ENCODE results near the gene METTL13. TPM values are rescaled to one million over a fixed set of nuclear protein-coding genes. Genes with fewer than 3 reads are reported as not detected.

The METTL13 gene
- total RNA-seq, 4 donors from 2014 or later: 19.2 to 38.0 (median 28.3) TPM

DNA sequence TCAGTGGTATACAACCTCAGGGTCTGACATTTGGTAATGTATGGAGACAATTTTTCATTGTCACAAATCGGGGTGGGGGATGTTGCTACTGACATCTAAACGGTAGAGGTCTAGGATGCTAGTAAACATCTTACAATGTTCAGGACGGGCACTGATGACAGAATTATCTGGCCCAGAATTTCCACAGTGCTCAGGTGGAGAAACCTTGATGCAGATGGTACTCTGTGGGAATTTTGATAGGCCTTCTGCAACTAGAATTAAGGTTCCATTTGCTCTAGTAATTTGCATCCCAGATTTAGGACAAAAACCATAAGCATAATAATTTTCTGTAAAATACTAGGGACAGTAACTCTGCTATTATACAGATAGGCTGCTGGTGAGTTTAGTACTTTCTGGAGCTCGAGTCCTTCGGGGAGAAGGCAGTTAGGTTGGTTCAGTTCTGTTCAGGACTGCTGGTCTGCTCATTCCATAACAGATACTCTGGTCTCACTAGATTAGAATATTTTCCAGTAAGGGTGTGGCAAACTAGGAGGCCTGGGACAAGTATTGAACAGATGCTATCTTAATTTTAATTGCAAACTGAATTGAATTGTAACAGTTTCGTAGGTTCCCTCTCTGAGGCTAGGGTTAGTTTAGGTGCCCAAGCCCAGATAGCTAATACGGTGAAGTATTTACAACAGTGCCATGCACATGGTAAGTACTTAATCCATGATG is 11.4 kb downstream of the METTL13 start:
- peaks cover 0 to 94% (median 6%) of the 10 kb centered on the region in 3 donors for H3K36me3 ChIP-seq
- no peak overlapping the region for H3K4me3 ChIP-seq
- H3K27ac ChIP-seq: no peak overlapping the region
- DNase-seq: no peak
- no peaks in the 10 kb centered on the region for H3K27me3 ChIP-seq
- H3K4me1 ChIP-seq: no peaks in the 10 kb centered on the region
- TF ChIP-seq POLR2A (IDR thresholded peaks at IDR 0.05): no peak
- no peaks in the 10 kb centered on the region for H3K9me3 ChIP-seq

GRCh38 chr1:171793636-171794035 is 12.2 kb downstream of the METTL13 start:
- no peaks in the 10 kb centered on the region for H3K27me3 ChIP-seq
- H3K9me3 ChIP-seq: no peaks in the 10 kb centered on the region
- H3K27ac ChIP-seq: no peak overlapping the region
- TF ChIP-seq POLR2A (IDR thresholded peaks at IDR 0.05) (no peak), CTCF (IDR thresholded peaks at IDR 0.05) (no peak)
- H3K4me1 ChIP-seq: no peaks in the 10 kb centered on the region
- peaks cover 0 to 86% (median 6%) of the 10 kb centered on the region in 3 donors for H3K36me3 ChIP-seq
- DNase-seq: no peak
- no peak overlapping the region for H3K4me3 ChIP-seq

GRCh38 chr1:171794085-171794484 is 12.6 kb downstream of the METTL13 start:
- no peak for TF ChIP-seq CTCF (IDR thresholded peaks at IDR 0.05)
- no peak for TF ChIP-seq POLR2A (IDR thresholded peaks at IDR 0.05)
- Histone ChIP-seq H3K4me3 (no peak overlapping the region), H3K27me3 (no peaks in the 10 kb centered on the region), H3K27ac (no peak overlapping the region), H3K36me3 (peaks cover 0 to 82% (median 6%) of the 10 kb centered on the region in 3 donors), H3K4me1 (no peaks in the 10 kb centered on the region), H3K9me3 (no peaks in the 10 kb centered on the region)
- no peak for DNase-seq

DNA sequence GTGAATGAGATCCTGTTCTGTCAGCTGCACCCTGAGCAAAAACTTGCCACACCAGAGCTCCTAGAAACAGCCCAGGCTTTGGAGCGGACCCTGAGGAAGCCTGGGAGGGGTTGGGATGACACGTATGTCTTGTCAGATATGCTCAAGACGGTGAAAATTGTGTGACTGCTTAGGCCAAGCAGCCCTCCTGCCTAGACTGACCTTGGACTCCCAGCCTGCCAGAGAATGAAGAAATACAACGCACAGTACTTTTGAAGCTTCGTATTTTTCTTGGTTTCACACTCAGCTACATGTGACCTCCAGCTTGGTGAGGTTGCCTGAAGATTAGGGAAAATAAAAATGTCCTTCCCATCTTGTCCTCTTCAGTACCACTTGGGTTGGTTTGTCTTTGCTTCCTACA is 15.1 kb downstream of the METTL13 start:
- DNase-seq: no peak
- no peak for TF ChIP-seq CTCF (IDR thresholded peaks at IDR 0.05)
- no peak for TF ChIP-seq POLR2A (IDR thresholded peaks at IDR 0.05)
- Histone ChIP-seq H3K27ac (no peak overlapping the region), H3K36me3 (peaks cover 0 to 60% (median 6%) of the 10 kb centered on the region in 3 donors), H3K4me3 (no peak overlapping the region), H3K27me3 (no peaks in the 10 kb centered on the region), H3K9me3 (no peaks in the 10 kb centered on the region), H3K4me1 (peaks cover 0 to 4% (median 0%) of the 10 kb centered on the region in 4 donors)

DNA sequence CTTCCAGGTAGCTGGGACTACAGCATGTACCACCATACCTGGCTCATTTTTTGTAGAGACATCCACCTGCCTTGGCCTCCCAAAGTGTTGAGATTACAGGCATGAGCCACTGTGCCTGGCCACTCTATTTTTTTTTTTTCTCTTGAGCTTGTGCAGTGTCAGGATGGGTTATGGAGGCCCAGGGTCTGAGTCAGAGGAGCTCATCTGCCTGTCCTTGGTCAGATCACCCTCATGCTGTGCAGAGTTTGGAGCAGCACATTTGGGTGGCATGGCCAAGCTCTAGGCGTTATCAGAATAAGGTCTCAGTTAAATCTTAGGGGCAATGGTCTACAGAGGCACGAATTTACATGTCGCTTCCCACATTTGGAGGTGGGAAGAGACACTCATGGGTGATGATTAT is 16.9 kb downstream of the METTL13 start:
- Histone ChIP-seq H3K36me3 (peaks cover 0 to 42% (median 3%) of the 10 kb centered on the region in 3 donors), H3K4me3 (no peak overlapping the region), H3K9me3 (no peaks in the 10 kb centered on the region), H3K27me3 (no peaks in the 10 kb centered on the region), H3K27ac (no peak overlapping the region), H3K4me1 (peaks cover 0 to 6% (median 0%) of the 10 kb centered on the region in 4 donors)
- TF ChIP-seq POLR2A (IDR thresholded peaks at IDR 0.05) (no peak), CTCF (IDR thresholded peaks at IDR 0.05) (no peak)
- DNase-seq: no peak

DNA sequence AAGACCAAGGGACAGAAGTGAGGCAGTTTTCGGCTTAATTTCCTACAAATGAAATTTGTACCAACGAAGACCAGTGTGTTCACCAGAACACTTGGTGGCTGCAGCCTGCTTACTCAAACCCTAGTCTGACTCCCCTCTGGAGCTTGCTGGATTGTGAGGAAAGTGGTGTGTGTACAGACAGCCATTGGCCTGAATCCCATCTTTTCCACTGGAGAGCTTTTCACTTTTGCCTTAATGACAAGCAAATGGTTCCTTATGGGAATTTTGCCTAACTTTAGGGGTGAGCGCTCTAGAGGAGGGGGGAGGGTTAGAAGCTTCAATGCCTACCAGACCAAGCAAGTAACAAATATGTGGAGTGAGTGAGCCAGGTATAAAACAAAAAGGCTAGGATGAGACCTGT is 17.3 kb downstream of the METTL13 start:
- TF ChIP-seq POLR2A (IDR thresholded peaks at IDR 0.05) (no peak), CTCF (IDR thresholded peaks at IDR 0.05) (no peak)
- no peak for DNase-seq
- H3K9me3 ChIP-seq: no peaks in the 10 kb centered on the region
- H3K27me3 ChIP-seq: no peaks in the 10 kb centered on the region
- H3K4me3 ChIP-seq: no peak overlapping the region
- peaks cover 0 to 38% (median 0%) of the 10 kb centered on the region in 3 donors for H3K36me3 ChIP-seq
- H3K4me1 ChIP-seq: peaks cover 0 to 6% (median 0%) of the 10 kb centered on the region in 4 donors
- no peak overlapping the region for H3K27ac ChIP-seq

All from Peyer's patch (tissue), 4 donors.